ENCODE measurements around the gene GRIP2. TPM values are rescaled to one million over a fixed set of nuclear protein-coding genes. Genes with fewer than 3 reads are reported as not detected.
A peak's percentile ranks its signal among the peaks of the same experiment; 100 is the strongest.

The GRIP2 gene
- total and polyA plus RNA-seq, 9 of the 15 experiments (the other 6 are each of a cell fraction or from before 2014, with no cell fraction given): 0.01 TPM; not detected in 7

DNA sequence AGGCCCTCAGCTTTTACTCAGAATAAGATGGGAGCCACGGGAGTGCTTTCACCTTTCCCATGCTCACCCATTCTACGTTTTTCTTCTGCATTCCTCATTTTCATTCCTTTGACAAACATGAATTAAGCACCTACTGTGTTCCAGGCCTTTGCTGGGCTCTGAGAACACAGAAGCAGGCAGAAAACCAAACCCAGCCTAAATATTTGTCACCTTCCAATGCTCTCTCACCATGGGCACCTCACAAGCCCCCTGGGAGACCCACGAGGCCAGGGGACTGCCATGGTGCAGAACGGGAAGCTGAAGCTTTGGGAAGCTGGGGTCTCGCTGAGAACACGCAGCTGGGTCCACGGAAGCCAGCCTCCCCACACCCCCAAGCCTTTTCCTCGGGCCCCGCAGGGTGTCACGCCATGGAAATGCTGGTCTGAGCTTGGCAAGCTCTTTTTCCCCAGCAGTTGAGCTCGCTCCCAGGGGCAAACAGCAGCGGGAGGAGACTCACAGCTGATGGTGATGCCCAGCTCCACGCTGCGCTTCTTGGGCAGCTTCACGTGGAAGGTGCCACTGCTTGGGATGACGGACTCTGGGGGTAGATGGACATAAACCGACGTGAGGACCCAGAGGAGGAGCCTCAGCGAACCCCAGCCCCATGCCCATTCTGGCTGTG, 27.7 kb downstream of the GRIP2 start:
- ChIA-PET POLR2A (interaction anchor here (0.6 kb wide), 1 partner anchor 80 kb away, joined by 3 read pairs; no protein-coding TSS in a partner anchor), CTCF (ENCODE audit: low intra/inter-chr PET ratio) (interaction anchor here (0.5 kb wide), 1 partner anchor 101 kb away, joined by 3 read pairs; no protein-coding TSS in a partner anchor)
- no peaks in the 10 kb centered on the region for H3K9me1 ChIP-seq (ENCODE audit: control insufficient read depth, insufficient read depth, low read length)
- H4K20me1 ChIP-seq (replicated peaks; ENCODE audit: control insufficient read depth, insufficient read depth, low read length): peaks cover 6% of the 10 kb centered on the region; the same call in 1 of the 2 replicates
- in situ Hi-C loops (cut with MboI): loop anchor here (25.0 kb wide), 1 partner anchor 400 kb away; no protein-coding TSS in a partner anchor
- H3K4me3 ChIP-seq: no peak overlapping the region
- H3K27me3 ChIP-seq (ENCODE audit: control insufficient read depth in 2 of 2, insufficient read depth in 2 of 2, low read length in 2 of 2): peaks cover 29 to 57% of the 10 kb centered on the region in 2 experiments
- no peaks in the 10 kb centered on the region for H3K9me3 ChIP-seq (replicated peaks; ENCODE audit: control insufficient read depth, insufficient read depth, low read depth, low read length)
- H3K9ac ChIP-seq (ENCODE audit: insufficient read depth in 1 of 2, low read depth in 2 of 2, low read length in 2 of 2): no peak overlapping the region
- 16% methylated on average over 19 of the region's 19 CpGs for WGBS (ENCODE audit: insufficient coverage, low coverage, missing lambda C conversion rate)
- ATAC-seq (no peak), FAIRE-seq (no peak), DNase-seq (ENCODE audit: extremely low read depth in 1 of 4, low spot score in 3 of 4) (no peak)
- no peaks in the 10 kb centered on the region for H3K79me2 ChIP-seq (ENCODE audit: control insufficient read depth, insufficient read depth, low read length)
- H3K4me2 ChIP-seq (ENCODE audit: insufficient read depth, low read length): no peak overlapping the region
- intact Hi-C loops (cut with micrococcal nuclease): no loop called here
- BruUV-seq (replicated peaks): no TSS peak
- no peak overlapping the region for H2AFZ ChIP-seq (ENCODE audit: low read depth, low read length)
- H3K4me1 ChIP-seq (replicated peaks in 1 of 2; ENCODE audit: control insufficient read depth in 2 of 2, insufficient read depth in 2 of 2, low read length in 2 of 2): peaks cover 0 to 21% of the 10 kb centered on the region in 2 experiments; a peak in 2 of 5 replicates
- peak; percentile 78; the same call in 1 of the 2 replicates for TF ChIP-seq ZKSCAN1 (IDR thresholded peaks at IDR 0.05; ENCODE audit: low read depth, low read length)
- no peak for TF ChIP-seq GATA2 (CRISPR knock-in tag; IDR thresholded peaks at IDR 0.05)
- no peak for TF ChIP-seq NR2C2 (CRISPR knock-in tag; IDR thresholded peaks at IDR 0.05)
- TF ChIP-seq NR2C2 (tag; IDR thresholded peaks at IDR 0.05): peak; percentile 23; the same call in 1 of the 2 replicates
- H3K36me3 ChIP-seq (ENCODE audit: control insufficient read depth, insufficient read depth, low read length): no peaks in the 10 kb centered on the region
- no peak overlapping the region for H3K27ac ChIP-seq (ENCODE audit: extremely low read depth, low read depth, low read length)

Data from K562 (cell line).